ENCODE measurements around the gene SPIN2B. TPM values are rescaled to one million over a fixed set of nuclear protein-coding genes. Genes with fewer than 3 reads are reported as not detected.
"Not testable (repeated sequence)": the region's sequence is repeated elsewhere in the genome, so short reads cannot be mapped to it uniquely, and the experiment has no call there.

Gene SPIN2B
- total RNA-seq, 2 experiments from 2014 or later, result 5.4 to 6.6 TPM

DNA sequence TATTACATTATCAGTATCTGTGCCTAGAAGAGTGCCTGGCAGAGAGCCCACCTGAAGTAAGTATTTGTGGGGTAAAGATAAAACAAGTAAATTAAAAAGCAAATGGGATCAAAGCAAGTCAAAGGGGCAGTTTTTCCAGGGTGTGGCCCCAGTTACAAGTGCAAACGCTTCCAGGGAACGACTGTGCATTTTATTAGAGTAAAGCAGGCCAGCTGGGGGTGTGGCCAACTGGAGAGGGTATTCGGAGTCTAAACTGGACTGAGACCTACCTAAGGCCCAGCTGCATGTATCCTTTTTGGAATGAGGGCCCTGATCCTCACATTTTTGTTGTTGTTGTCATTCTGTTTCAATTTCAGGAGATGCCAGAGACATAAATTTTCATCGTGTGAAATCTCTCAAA lies 3.8 kb downstream of the SPIN2B start:
- not testable (repeated sequence) for H3K27me3 Mint-ChIP-seq

GRCh38 chrX:57104921-57105398 lies 16.4 kb downstream of the SPIN2B start:
- H3K27me3 Mint-ChIP-seq, result no peaks in the 10 kb centered on the region
- no peaks in the 10 kb centered on the region for H3K4me1 Mint-ChIP-seq
- DNase-seq, result no peak
- H3K27ac Mint-ChIP-seq, result no peak overlapping the region
- H3K4me3 Mint-ChIP-seq, result no peak overlapping the region
- peaks cover 5% of the 10 kb centered on the region for H3K9me3 Mint-ChIP-seq
- peaks cover 48% of the 10 kb centered on the region for H3K36me3 Mint-ChIP-seq

More for the DNA sequence above, 3.8 kb downstream of the SPIN2B start:
- H3K36me3 Mint-ChIP-seq, result peaks cover 11% of the 10 kb centered on the region
- not testable (repeated sequence) for DNase-seq, H3K4me3 Mint-ChIP-seq, H3K27ac Mint-ChIP-seq, H3K9me3 Mint-ChIP-seq, H3K4me1 Mint-ChIP-seq

GRCh38 chrX:57104406-57104805 lies 16.9 kb downstream of the SPIN2B start:
- Mint-ChIP-seq H3K27ac (no peak overlapping the region), H3K4me3 (no peak overlapping the region), H3K9me3 (peaks cover 9% of the 10 kb centered on the region), H3K27me3 (no peaks in the 10 kb centered on the region), H3K4me1 (no peaks in the 10 kb centered on the region), H3K36me3 (peaks cover 49% of the 10 kb centered on the region)
- DNase-seq, result no peak

GRCh38 chrX:57103489-57103888 lies 17.9 kb downstream of the SPIN2B start:
- no peak overlapping the region for H3K4me3 Mint-ChIP-seq
- H3K27ac Mint-ChIP-seq, result no peak overlapping the region
- peaks cover 51% of the 10 kb centered on the region for H3K36me3 Mint-ChIP-seq
- no peak for DNase-seq
- peaks cover 17% of the 10 kb centered on the region for H3K9me3 Mint-ChIP-seq
- H3K27me3 Mint-ChIP-seq, result no peaks in the 10 kb centered on the region
- H3K4me1 Mint-ChIP-seq, result no peaks in the 10 kb centered on the region

GRCh38 chrX:57102918-57103317 lies 18.4 kb downstream of the SPIN2B start:
- not testable (repeated sequence) for DNase-seq, H3K4me3 Mint-ChIP-seq, H3K27ac Mint-ChIP-seq, H3K4me1 Mint-ChIP-seq, H3K27me3 Mint-ChIP-seq
- peaks cover 57% of the 10 kb centered on the region for H3K36me3 Mint-ChIP-seq
- peaks cover 18% of the 10 kb centered on the region for H3K9me3 Mint-ChIP-seq

- Mint-ChIP-seq H3K4me1 (no peaks in the 10 kb centered on the region), H3K4me3 (no peak overlapping the region), H3K27ac (no peak overlapping the region), H3K27me3 (no peaks in the 10 kb centered on the region), H3K36me3 (peaks cover 68% of the 10 kb centered on the region), H3K9me3 (peaks cover 16% of the 10 kb centered on the region)
- DNase-seq, result no peak
These were observed 38.2 kb downstream of the SPIN2B start for GRCh38 chrX:57083143-57083542.

DNA sequence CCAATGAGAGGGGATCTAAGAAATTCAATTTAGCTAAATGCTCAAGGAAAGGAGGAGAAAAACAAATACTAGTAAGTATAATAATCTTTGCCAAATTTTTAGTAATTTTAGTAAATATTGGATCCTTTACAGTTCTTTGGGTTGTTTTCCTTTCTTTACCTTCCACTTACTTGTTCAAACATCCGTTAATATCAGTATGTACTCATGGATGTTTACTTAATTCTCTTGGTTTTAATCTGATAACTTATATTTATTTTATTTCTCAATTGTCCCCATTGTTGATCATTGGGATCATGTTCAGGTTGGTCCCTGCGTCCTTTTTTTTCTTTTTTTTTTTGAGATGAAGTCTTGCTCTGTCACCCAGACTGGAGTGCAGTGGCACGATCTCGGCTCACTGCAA lies 46.9 kb downstream of the SPIN2B start:
- H3K27me3 Mint-ChIP-seq, result peaks cover 4% of the 10 kb centered on the region
- DNase-seq, result no peak
- no peak overlapping the region for H3K27ac Mint-ChIP-seq
- H3K4me3 Mint-ChIP-seq, result no peak overlapping the region
- peaks cover 2% of the 10 kb centered on the region for H3K9me3 Mint-ChIP-seq
- H3K4me1 Mint-ChIP-seq, result no peaks in the 10 kb centered on the region
- H3K36me3 Mint-ChIP-seq, result peaks cover 11% of the 10 kb centered on the region

- no peaks in the 10 kb centered on the region for H3K4me1 Mint-ChIP-seq
- no peak overlapping the region for H3K27ac Mint-ChIP-seq
- peaks cover 6% of the 10 kb centered on the region for H3K27me3 Mint-ChIP-seq
- H3K9me3 Mint-ChIP-seq, result peaks cover 2% of the 10 kb centered on the region
- H3K36me3 Mint-ChIP-seq, result peaks cover 2% of the 10 kb centered on the region
- no peak for DNase-seq
- H3K4me3 Mint-ChIP-seq, result no peak overlapping the region
These were observed 51.0 kb downstream of the SPIN2B start for GRCh38 chrX:57070185-57070984.

Other genes starting within 250 kb of the SPIN2B start
- gene SPIN3, start 126.0 kb downstream of the SPIN2B start, total RNA-seq, result 1 to 10 TPM; 6.5 to 7.6 TPM
- gene SPIN2A, start 15.8 kb upstream of the SPIN2B start, total RNA-seq, result under 1 TPM; 0.30 to 0.41 TPM
- 1 to 10 TPM; 1.5 to 1.9 TPM for gene FAAH2, start 165.2 kb upstream of the SPIN2B start, total RNA-seq